B cell (primary cell): ENCODE results near the gene HSD17B2.

Experiments used
- CTCF ChIP-seq: fragments of 200-600 bp; IDR thresholded peaks from one replicate; pipeline ENCODE4 v1.8.0; 2022; ENCODE audit warnings: antibody characterized with exemption, mild to moderate bottlenecking
- EZH2 ChIP-seq: IDR thresholded peaks from 2 replicates; pipeline ENCODE4 v1.6.1; 2012; ENCODE audit warnings: borderline replicate concordance, low read depth, mild to moderate bottlenecking, moderate library complexity, low read length; ENCODE audit not compliant: insufficient read depth, poor library complexity, severe bottlenecking

GRCh38 chr16:82082543-82083244 is 47.6 kb downstream of the HSD17B2 start:
- no peak for TF ChIP-seq CTCF
- TF ChIP-seq EZH2: no peak
